GM13976 (cell line): ENCODE data around the gene MYOM3.

Experiments used
- DNase-seq: peaks from one replicate; pipeline ENCODE4 v3.0.0; 2012; ENCODE audit warnings: low spot score
- in situ Hi-C: fragments of 300-500 bp; cut with MboI; formaldehyde crosslinking; loops from one replicate; pipeline ENCODE4 v1.12.0; 2022; ENCODE audit warnings: low sequenced_read_pairs, mixed read lengths, inconsistent platforms; ENCODE audit not compliant: unreplicated experiment
- TF ChIP-seq, protein P1 (sequence below): IDR thresholded peaks from 2 replicates; pipeline ENCODE4 v1.5.1; 2012; ENCODE audit warnings: borderline replicate concordance, mild to moderate bottlenecking; ENCODE audit not compliant: insufficient read depth; ENCODE audit errors: extremely low read depth, missing control alignments, control extremely low read depth

Gene MYOM3

DNA sequence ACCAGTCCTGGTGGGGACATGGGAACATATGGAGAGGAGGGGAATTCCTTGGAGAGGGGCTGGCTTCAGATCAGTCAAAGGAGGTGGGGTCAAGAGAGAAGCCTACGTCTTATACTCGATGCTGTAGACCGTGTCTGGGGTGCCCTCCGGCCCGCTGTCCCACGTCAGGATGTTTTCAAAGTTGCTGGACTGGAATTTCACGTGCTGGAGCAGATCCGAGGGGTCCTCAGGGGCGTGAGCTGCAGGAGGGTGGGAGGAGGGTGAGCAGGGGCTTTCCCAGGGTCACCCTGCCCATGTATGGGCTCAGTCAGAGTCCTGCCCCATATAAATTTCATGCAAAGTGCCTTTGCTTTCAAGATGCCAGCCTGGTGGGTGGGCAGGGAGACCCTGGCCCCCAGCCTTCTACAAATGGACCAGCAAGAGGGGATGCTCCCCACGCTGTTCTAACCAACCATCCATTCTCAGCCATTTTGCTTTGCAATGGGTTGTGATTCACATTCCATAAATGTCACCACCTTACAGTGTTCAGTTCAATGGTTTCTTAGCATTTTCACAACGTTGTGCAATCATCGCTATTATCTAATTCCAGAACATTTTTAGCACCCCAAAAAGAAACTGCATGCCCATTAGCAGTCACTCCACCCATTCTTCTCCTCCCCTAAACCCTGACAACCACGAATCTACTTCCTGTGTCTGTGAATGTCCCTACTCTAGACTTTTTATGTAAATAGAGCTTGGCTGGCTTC lies 26.7 kb upstream of the MYOM3 start:
- DNase-seq: no peak
- in situ Hi-C loops: no loop called here
- TF ChIP-seq, protein P1, sequence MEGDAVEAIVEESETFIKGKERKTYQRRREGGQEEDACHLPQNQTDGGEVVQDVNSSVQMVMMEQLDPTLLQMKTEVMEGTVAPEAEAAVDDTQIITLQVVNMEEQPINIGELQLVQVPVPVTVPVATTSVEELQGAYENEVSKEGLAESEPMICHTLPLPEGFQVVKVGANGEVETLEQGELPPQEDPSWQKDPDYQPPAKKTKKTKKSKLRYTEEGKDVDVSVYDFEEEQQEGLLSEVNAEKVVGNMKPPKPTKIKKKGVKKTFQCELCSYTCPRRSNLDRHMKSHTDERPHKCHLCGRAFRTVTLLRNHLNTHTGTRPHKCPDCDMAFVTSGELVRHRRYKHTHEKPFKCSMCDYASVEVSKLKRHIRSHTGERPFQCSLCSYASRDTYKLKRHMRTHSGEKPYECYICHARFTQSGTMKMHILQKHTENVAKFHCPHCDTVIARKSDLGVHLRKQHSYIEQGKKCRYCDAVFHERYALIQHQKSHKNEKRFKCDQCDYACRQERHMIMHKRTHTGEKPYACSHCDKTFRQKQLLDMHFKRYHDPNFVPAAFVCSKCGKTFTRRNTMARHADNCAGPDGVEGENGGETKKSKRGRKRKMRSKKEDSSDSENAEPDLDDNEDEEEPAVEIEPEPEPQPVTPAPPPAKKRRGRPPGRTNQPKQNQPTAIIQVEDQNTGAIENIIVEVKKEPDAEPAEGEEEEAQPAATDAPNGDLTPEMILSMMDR: no peak

DNA sequence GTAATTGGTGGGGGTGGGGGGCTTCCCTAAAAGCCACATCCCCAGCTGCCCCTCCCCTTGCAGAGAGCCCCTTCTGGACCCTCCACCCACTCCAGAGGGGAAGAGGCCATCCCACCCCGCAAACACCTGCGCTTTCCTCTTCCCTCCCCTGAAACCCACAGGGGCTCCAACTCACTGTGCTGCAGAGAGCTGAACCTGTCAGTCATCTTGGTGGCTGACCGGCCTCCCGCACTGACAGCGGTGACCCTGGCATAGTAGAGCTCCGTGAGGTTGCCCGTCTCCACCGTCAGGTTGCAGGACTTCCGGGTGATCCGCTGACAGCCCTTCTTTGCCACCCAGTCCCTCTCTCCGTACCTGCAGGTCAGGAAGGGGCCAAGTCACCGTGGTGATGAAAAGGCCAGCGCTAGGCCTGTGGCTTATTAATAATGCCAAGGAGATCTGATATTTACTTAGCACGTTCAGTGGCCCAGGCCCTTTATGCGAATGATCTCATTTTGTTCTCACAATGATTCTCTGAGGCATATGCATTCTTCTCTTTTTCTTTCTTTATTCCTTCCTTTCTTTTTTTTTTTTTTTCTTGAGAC lies 25.1 kb upstream of the MYOM3 start:
- no peak for DNase-seq
- TF ChIP-seq, protein P1: no peak
- in situ Hi-C loops: no loop called here

DNA sequence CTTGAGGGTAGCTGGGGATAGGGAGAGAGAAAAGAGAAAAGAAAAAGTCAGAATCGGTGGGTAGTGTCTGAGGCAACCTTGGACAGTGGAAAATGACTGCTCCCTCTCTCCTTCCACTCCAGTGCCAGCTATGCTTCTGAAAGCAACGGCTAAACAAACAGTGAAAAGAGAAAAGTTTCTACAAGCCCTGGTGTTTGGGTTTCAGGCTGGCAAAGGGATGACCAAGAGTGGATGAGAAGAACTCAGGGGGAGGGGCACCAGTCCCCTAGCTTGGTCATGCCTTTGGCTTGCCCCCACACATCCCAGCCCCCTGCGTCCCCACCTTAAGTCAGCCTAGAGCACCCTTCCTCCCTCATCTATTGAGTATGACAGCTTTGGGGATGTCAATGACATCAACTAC lies 22.4 kb upstream of the MYOM3 start:
- TF ChIP-seq, protein P1: no peak
- no peak for DNase-seq
- in situ Hi-C loops: no loop called here

DNA sequence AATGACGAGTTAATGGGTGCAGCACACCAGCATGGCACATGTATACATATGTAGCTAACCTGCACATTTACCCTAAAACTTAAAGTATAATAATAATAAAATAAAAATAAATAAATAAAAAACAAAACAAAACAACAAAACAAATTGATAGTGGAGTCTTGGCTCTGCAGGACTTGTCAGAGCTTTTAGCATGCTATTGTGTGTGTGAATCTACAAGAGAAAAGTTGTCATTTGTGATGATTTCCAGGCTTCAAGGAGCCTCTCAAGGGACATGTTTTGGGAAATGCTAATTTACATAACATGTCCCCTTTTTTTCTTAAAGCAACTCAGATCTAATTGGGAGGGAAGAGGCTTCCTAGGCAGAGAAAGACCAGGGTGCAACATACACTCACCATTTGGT lies 21.9 kb upstream of the MYOM3 start:
- TF ChIP-seq, protein P1: no peak
- in situ Hi-C loops: no loop called here
- no peak for DNase-seq

DNA sequence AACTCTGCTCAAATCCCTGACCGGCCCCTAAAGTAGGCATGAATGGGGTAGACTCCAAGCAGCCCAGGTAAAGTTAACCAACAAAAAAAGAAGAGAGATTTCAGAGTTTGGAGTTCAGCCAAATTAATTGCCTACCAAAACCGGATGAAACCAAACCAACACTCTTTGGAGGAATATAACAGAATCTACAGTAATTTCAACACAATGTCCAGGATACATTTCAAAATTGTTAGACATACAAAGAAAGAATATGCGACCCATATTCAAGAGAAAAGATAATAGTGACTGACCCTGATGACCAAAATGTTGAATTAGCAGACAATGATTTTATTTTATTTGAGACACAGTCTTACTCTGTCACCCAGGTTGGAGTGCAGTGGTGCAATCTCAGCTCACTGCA lies 18.4 kb upstream of the MYOM3 start:
- no peak for DNase-seq
- in situ Hi-C loops: no loop called here
- TF ChIP-seq, protein P1: no peak

DNA sequence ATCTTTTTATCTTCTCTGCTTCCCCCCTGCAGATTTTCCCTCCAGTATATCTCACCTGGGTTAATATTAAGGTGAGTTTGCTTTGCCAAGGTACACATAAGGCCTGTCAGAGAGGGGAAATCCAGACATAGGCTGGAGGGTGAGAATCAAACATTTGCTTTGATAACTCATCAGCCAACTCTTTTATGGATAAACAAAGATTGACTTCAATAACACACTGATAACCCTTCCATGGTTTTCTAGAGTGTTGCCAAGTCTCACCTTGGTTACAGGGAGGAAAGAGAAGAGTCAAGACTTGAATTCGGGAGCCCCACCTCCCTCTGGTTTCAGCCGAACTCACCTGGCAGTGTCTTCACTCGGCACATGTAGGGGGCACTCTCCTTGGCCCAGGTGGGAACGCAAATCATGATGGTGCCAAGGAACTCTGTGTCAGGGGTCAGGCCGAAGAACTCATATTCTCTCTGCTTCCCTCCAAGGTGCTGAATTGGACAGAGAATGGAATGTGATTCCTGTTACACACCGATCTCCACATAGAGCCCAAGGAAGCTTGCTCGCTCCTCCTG lies 15.9 kb upstream of the MYOM3 start:
- no peak for DNase-seq
- TF ChIP-seq, protein P1: no peak
- in situ Hi-C loops: no loop called here
